H9 (cell line): Measurements from ENCODE around the gene CHST8. TPM values are rescaled to one million over a fixed set of nuclear protein-coding genes. Genes with fewer than 3 reads are reported as not detected.

Experiments
- DNase-seq: peaks from one replicate; pipeline ENCODE4 v3.0.0-alpha.2; 2017
- H2AFZ ChIP-seq: one replicate; pipeline ENCODE4 v1.6.1; 2013; ENCODE audit warnings: mild to moderate bottlenecking, low read length, control low read depth, moderate library complexity
- H2AK5ac ChIP-seq: 2 replicates; pipeline ENCODE4 v1.6.1; 2013; ENCODE audit warnings: low read length, control low read depth, mixed read lengths; ENCODE audit not compliant: insufficient read length
- H2BK120ac ChIP-seq: one replicate; pipeline ENCODE4 v1.6.1; 2013; ENCODE audit warnings: low read depth, mild to moderate bottlenecking, low read length, control low read depth, inconsistent platforms; ENCODE audit not compliant: poor library complexity, severe bottlenecking
- H2BK12ac ChIP-seq: 2 replicates; pipeline ENCODE4 v1.6.1; 2013; ENCODE audit warnings: low read length, control low read depth, mixed read lengths, low read depth; ENCODE audit not compliant: insufficient read length
- H2BK15ac ChIP-seq: 2 replicates; pipeline ENCODE4 v1.6.1; 2013; ENCODE audit warnings: low read depth, low read length, control low read depth
- H2BK20ac ChIP-seq: one replicate; pipeline ENCODE4 v1.6.1; 2013; ENCODE audit warnings: low read depth, mild to moderate bottlenecking, low read length, control low read depth, inconsistent platforms; ENCODE audit not compliant: poor library complexity, severe bottlenecking
- H2BK5ac ChIP-seq: 2 replicates; pipeline ENCODE4 v1.6.1; 2013; ENCODE audit warnings: low read length, control low read depth, mixed read lengths; ENCODE audit not compliant: insufficient read length
- H3K14ac ChIP-seq: 2 replicates; pipeline ENCODE4 v1.6.1; 2013; ENCODE audit warnings: low read length, control low read depth; ENCODE audit not compliant: insufficient read depth
- H3K18ac ChIP-seq: 2 replicates; pipeline ENCODE4 v1.6.1; 2013; ENCODE audit warnings: low read depth, mild to moderate bottlenecking, mixed read lengths, low read length, control low read depth; ENCODE audit not compliant: insufficient read length
- H3K23ac ChIP-seq: 2 replicates; pipeline ENCODE4 v1.6.1; 2013; ENCODE audit warnings: low read length, control low read depth, mixed read lengths, low read depth; ENCODE audit not compliant: insufficient read length
- H3K23me2 ChIP-seq: 2 replicates; pipeline ENCODE4 v1.6.1; 2013; ENCODE audit warnings: low read depth, mild to moderate bottlenecking, mixed read lengths, low read length, control low read depth; ENCODE audit not compliant: insufficient read length, poor library complexity, severe bottlenecking
- H3K27ac ChIP-seq: 2 replicates; pipeline ENCODE4 v1.5.1; 2013; ENCODE audit warnings: low read length, control low read depth, mixed read lengths, low read depth; ENCODE audit not compliant: insufficient read length
- H3K27me3 ChIP-seq: 2 replicates; pipeline ENCODE4 v1.6.1; 2013; ENCODE audit warnings: low read length, control low read depth, inconsistent platforms; ENCODE audit not compliant: insufficient read depth
- H3K4ac ChIP-seq: 2 replicates; pipeline ENCODE4 v1.6.1; 2013; ENCODE audit warnings: low read depth, mild to moderate bottlenecking, control low read depth, inconsistent platforms, low read length, moderate library complexity
- H3K4me1 ChIP-seq: 2 replicates; pipeline ENCODE4 v1.6.1; 2013; ENCODE audit warnings: low read length, control low read depth, inconsistent platforms; ENCODE audit not compliant: insufficient read depth
- H3K4me2 ChIP-seq: 2 replicates; pipeline ENCODE4 v1.6.1; 2013; ENCODE audit warnings: low read length, control low read depth, mixed read lengths; ENCODE audit not compliant: insufficient read length, insufficient read depth
- H3K56ac ChIP-seq: 2 replicates; pipeline ENCODE4 v1.6.1; 2013; ENCODE audit warnings: low read depth, mild to moderate bottlenecking, mixed read lengths, low read length, control low read depth; ENCODE audit not compliant: insufficient read length
- H3K79me1 ChIP-seq: 2 replicates; pipeline ENCODE4 v1.6.1; 2013; ENCODE audit warnings: low read depth, mild to moderate bottlenecking, moderate library complexity, low read length, control low read depth, inconsistent platforms; ENCODE audit not compliant: insufficient read depth, poor library complexity, severe bottlenecking
- H3K79me2 ChIP-seq: 2 replicates; pipeline ENCODE4 v1.6.1; 2013; ENCODE audit warnings: low read length, control low read depth, inconsistent platforms; ENCODE audit not compliant: insufficient read depth
- H3K9ac ChIP-seq: 2 replicates; pipeline ENCODE4 v1.6.1; 2013; ENCODE audit warnings: low read length, control low read depth, mixed read lengths; ENCODE audit not compliant: insufficient read length; ENCODE audit errors: extremely low read depth
- H3K9me3 ChIP-seq: one replicate; pipeline ENCODE4 v1.6.1; 2013; ENCODE audit warnings: low read depth, low read length, inconsistent platforms; ENCODE audit not compliant: control insufficient read depth
- H3T11ph ChIP-seq: one replicate; pipeline ENCODE4 v1.6.1; 2013; ENCODE audit warnings: mild to moderate bottlenecking, low read length, control low read depth, inconsistent platforms
- H4K20me1 ChIP-seq: one replicate; pipeline ENCODE4 v1.6.1; 2013; ENCODE audit not compliant: control insufficient read depth, insufficient read length, insufficient read depth
- H4K5ac ChIP-seq: 2 replicates; pipeline ENCODE4 v1.6.1; 2013; ENCODE audit warnings: low read depth, mild to moderate bottlenecking, mixed read lengths, low read length, control low read depth; ENCODE audit not compliant: insufficient read length
- H4K8ac ChIP-seq: replicated peaks from 2 replicates; pipeline ENCODE4 v1.6.1; 2013; ENCODE audit warnings: low read length, control low read depth, mixed read lengths, low read depth; ENCODE audit not compliant: insufficient read length
- H4K91ac ChIP-seq: 2 replicates; pipeline ENCODE4 v1.6.1; 2013; ENCODE audit warnings: low read depth, mild to moderate bottlenecking, moderate library complexity, mixed read lengths, low read length, control low read depth; ENCODE audit not compliant: insufficient read length
- H3K27ac Mint-ChIP-seq, 3 experiments: 2 replicates in 2 of 3; 3 replicates in 1 of 3; pipeline ENCODE4 v1.8.0; 2020 to 2021; ENCODE audit warnings: mixed read lengths in 3 of 3, mild to moderate bottlenecking in 1 of 3, moderate library complexity in 1 of 3
- H3K27me3 Mint-ChIP-seq: 2 replicates; pipeline ENCODE4 v1.8.0; 2021; ENCODE audit warnings: low read depth, mild to moderate bottlenecking, moderate library complexity, mixed read lengths
- H3K36me3 Mint-ChIP-seq, 3 experiments: 2 replicates in 2 of 3; 3 replicates in 1 of 3; pipeline ENCODE4 v1.8.0; 2020 to 2021; ENCODE audit warnings: low read depth in 3 of 3, mixed read lengths in 3 of 3; ENCODE audit not compliant: insufficient read depth in 1 of 3
- H3K4me1 Mint-ChIP-seq, 2 experiments: 2 replicates each; pipeline ENCODE4 v1.8.0; 2020; ENCODE audit warnings: mixed read lengths in 2 of 2
- H3K4me3 Mint-ChIP-seq, 2 experiments: 2 replicates in 1 of 2; 3 replicates in 1 of 2; pipeline ENCODE4 v1.8.0; 2020 to 2021; ENCODE audit warnings: mild to moderate bottlenecking in 2 of 2, mixed read lengths in 2 of 2, moderate library complexity in 1 of 2
- H3K9me3 Mint-ChIP-seq, 2 experiments: 2 replicates in 1 of 2; 3 replicates in 1 of 2; pipeline ENCODE4 v1.8.0; 2020; ENCODE audit warnings: mild to moderate bottlenecking in 2 of 2, mixed read lengths in 2 of 2, moderate library complexity in 1 of 2
- WGBS: extraction: QIAGEN DNeasy Blood & Tissue Kit; methylation state at CpG from one replicate; pipeline ENCODE4 v1.1.7; 2013; ENCODE audit warnings: missing lambda C conversion rate, low lambda C conversion rate, mixed read lengths; ENCODE audit not compliant: insufficient read length; ENCODE audit errors: extremely low coverage; 5-methylcytosine and 5-hydroxymethylcytosine counted together
- total RNA-seq: library from RNA; stranded (reverse); gene quantifications from 2 replicates; pipeline ENCODE4 v1.2.1, GENCODE V29; 2021
- TF ChIP-seq, protein P1 (sequence below): fragments of 200-600 bp; sonication (generic); conservative IDR thresholded peaks from 3 replicates; pipeline ENCODE4 v1.8.0; 2021; ENCODE audit warnings: antibody characterized with exemption, mild to moderate bottlenecking

CHST8 gene
- total RNA-seq, 1 experiment from 2014 or later = 5.1 TPM

DNA sequence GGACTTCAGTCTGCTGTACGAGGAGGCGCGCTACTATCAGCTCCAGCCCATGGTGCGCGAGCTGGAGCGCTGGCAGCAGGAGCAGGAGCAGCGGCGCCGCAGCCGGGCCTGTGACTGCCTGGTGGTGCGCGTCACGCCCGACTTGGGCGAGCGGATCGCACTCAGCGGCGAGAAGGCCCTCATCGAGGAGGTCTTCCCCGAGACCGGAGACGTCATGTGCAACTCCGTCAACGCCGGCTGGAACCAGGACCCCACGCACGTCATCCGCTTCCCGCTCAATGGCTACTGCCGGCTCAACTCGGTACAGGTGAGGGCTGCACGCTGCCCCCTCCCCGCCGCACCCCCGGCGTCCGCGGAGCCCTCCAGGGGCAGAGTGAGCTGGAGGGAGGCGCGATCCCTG lies 189.5 kb downstream of the CHST8 start:
- no peak overlapping the region for H4K5ac ChIP-seq

More for the DNA sequence above, 189.5 kb downstream of the CHST8 start:
- Histone ChIP-seq H3K4me2 (no peak overlapping the region), H3K79me2 (no peaks in the 10 kb centered on the region), H3K18ac (no peak overlapping the region), H4K8ac (no peak overlapping the region), H3T11ph (no peak overlapping the region), H3K56ac (no peak overlapping the region), H2BK15ac (no peak overlapping the region), H3K9me3 (no peaks in the 10 kb centered on the region), H3K14ac (no peak overlapping the region), H3K79me1 (no peaks in the 10 kb centered on the region), H3K27ac (no peak overlapping the region), H2AK5ac (no peak overlapping the region), H3K4me1 (no peaks in the 10 kb centered on the region), H3K9ac (no peak overlapping the region), H2AFZ (no peak overlapping the region), H3K23me2 (no peaks in the 10 kb centered on the region), H2BK12ac (no peak overlapping the region), H4K20me1 (no peaks in the 10 kb centered on the region), H3K23ac (no peak overlapping the region), H3K27me3 (no peaks in the 10 kb centered on the region), H2BK5ac (no peak overlapping the region), H2BK20ac (no peak overlapping the region), H2BK120ac (no peak overlapping the region), H3K4ac (no peak overlapping the region), H4K91ac (no peak overlapping the region)
- TF ChIP-seq, protein P1, sequence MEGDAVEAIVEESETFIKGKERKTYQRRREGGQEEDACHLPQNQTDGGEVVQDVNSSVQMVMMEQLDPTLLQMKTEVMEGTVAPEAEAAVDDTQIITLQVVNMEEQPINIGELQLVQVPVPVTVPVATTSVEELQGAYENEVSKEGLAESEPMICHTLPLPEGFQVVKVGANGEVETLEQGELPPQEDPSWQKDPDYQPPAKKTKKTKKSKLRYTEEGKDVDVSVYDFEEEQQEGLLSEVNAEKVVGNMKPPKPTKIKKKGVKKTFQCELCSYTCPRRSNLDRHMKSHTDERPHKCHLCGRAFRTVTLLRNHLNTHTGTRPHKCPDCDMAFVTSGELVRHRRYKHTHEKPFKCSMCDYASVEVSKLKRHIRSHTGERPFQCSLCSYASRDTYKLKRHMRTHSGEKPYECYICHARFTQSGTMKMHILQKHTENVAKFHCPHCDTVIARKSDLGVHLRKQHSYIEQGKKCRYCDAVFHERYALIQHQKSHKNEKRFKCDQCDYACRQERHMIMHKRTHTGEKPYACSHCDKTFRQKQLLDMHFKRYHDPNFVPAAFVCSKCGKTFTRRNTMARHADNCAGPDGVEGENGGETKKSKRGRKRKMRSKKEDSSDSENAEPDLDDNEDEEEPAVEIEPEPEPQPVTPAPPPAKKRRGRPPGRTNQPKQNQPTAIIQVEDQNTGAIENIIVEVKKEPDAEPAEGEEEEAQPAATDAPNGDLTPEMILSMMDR = no peak
- H3K9me3 Mint-ChIP-seq = no peaks in the 10 kb centered on the region
- WGBS = no CpG with 5 or more reads among the region's 41 CpGs
- peaks cover 14 to 74% (median 57%) of the 10 kb centered on the region in 3 experiments for H3K36me3 Mint-ChIP-seq
- peaks cover 0 to 3% of the 10 kb centered on the region in 2 experiments; a peak in 2 of 4 replicates for H3K4me1 Mint-ChIP-seq
- H3K27ac Mint-ChIP-seq = no peak overlapping the region
- H3K4me3 Mint-ChIP-seq = no peak overlapping the region
- H3K27me3 Mint-ChIP-seq = no peaks in the 10 kb centered on the region
- no peak for DNase-seq
